Left lung (tissue), 10 donors: ENCODE results near the gene TIGD2. TPM values are rescaled to one million over a fixed set of nuclear protein-coding genes. Genes with fewer than 3 reads are reported as not detected.

Experiments
- ATAC-seq: fragments of 200-7000 bp; cut with Tn5 transposase; one replicate; pipeline ENCODE4 v1.9.1; 2020; ENCODE audit warnings: moderate library complexity
- DNase-seq, 4 donors: peaks; one replicate each; pipeline ENCODE4 v3.0.0-alpha.2; 2013 to 2020
- H3K27ac ChIP-seq, 2 donors: fragments of 200-600 bp; sonication (generic) in 1 of 2; one replicate each; pipeline versions ENCODE4 v1.5.0 to v1.8.0; 2020 to 2021
- H3K27me3 ChIP-seq, 2 donors: fragments of 200-600 bp; sonication (generic) in 1 of 2; one replicate each; pipeline versions ENCODE4 v1.5.0 to v1.8.0; 2020 to 2021
- H3K36me3 ChIP-seq, 2 donors: fragments of 200-600 bp; sonication (generic) in 1 of 2; one replicate each; pipeline versions ENCODE4 v1.5.0 to v1.8.0; 2020 to 2021
- H3K4me1 ChIP-seq, 2 donors: fragments of 200-600 bp; one replicate each; pipeline ENCODE4 v1.8.0; 2021
- H3K4me3 ChIP-seq, 2 donors: fragments of 200-600 bp; sonication (generic) in 1 of 2; one replicate each; pipeline versions ENCODE4 v1.5.0 to v1.8.0; 2020 to 2021; ENCODE audit warnings: mild to moderate bottlenecking in 1 of 2
- H3K9me3 ChIP-seq, 2 donors: fragments of 200-600 bp; sonication (generic) in 1 of 2; one replicate each; pipeline versions ENCODE4 v1.5.0 to v1.8.0; 2020 to 2021
- intact Hi-C, 2 donors: fragments of 100-400 bp; cut with DNase I; formaldehyde crosslinking; loops; one replicate each; pipeline versions ENCODE4 v1.11.2 to v1.14.2; 2022
- polyA plus RNA-seq, 6 donors: library from polyadenylated mRNA; unstranded; fragments of 120-200 nt; gene quantifications; one replicate each; pipeline ENCODE4 v1.2.1, GENCODE V29; 2013; ENCODE audit not compliant: insufficient read length in 6 of 6
- total RNA-seq, 2 donors: library from RNA; stranded (reverse); fragmentation: NEBNext Ultra II Directional; extraction: Animal tissue kit (Norgen Biotek cat#: 25700); gene quantifications; one replicate each; pipeline ENCODE4 v1.2.1, GENCODE V29; 2021
- TF ChIP-seq, protein P1 (sequence below), 2 donors: fragments of 200-600 bp; sonication (generic) in 1 of 2; IDR thresholded peaks; one replicate each; pipeline versions ENCODE4 v1.5.0 to v1.8.0; 2021; ENCODE audit warnings: antibody characterized with exemption in 2 of 2
- donor health status: DM: no; HTN: yes; CAD: no.
- donor health status: DM: no; HTN: no; CAD: no.

TIGD2 gene
- total and polyA plus RNA-seq, 8 donors: 5.4 to 11.4 (median 9.6) TPM

DNA sequence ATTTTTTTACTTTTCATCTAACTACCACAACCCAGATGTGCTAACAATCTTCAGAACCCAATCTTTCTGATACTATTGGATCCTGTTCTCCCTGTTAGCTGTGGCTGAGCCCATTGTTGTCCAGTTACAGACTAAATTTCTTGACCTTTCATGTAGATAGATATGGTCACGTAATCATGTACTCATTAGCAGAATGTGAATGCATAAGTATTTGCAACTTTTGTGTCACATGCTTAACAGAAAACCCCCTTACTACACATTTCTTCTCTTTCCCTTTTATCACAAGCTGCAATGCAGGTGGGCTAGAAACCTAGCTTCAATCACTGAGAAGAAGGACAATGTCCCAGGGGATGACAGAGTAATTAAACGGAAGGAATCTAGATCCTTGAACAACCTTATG, 41.3 kb upstream of the TIGD2 start:
- no peak for DNase-seq
- Histone ChIP-seq H3K4me3 (no peak overlapping the region), H3K36me3 (no peaks in the 10 kb centered on the region), H3K4me1 (no peaks in the 10 kb centered on the region), H3K9me3 (no peaks in the 10 kb centered on the region), H3K27ac (no peak overlapping the region), H3K27me3 (no peaks in the 10 kb centered on the region)
- intact Hi-C loops: no loop called here
- ATAC-seq: no peak
- TF ChIP-seq, protein P1, sequence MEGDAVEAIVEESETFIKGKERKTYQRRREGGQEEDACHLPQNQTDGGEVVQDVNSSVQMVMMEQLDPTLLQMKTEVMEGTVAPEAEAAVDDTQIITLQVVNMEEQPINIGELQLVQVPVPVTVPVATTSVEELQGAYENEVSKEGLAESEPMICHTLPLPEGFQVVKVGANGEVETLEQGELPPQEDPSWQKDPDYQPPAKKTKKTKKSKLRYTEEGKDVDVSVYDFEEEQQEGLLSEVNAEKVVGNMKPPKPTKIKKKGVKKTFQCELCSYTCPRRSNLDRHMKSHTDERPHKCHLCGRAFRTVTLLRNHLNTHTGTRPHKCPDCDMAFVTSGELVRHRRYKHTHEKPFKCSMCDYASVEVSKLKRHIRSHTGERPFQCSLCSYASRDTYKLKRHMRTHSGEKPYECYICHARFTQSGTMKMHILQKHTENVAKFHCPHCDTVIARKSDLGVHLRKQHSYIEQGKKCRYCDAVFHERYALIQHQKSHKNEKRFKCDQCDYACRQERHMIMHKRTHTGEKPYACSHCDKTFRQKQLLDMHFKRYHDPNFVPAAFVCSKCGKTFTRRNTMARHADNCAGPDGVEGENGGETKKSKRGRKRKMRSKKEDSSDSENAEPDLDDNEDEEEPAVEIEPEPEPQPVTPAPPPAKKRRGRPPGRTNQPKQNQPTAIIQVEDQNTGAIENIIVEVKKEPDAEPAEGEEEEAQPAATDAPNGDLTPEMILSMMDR (IDR thresholded peaks at IDR 0.05): no peak

DNA sequence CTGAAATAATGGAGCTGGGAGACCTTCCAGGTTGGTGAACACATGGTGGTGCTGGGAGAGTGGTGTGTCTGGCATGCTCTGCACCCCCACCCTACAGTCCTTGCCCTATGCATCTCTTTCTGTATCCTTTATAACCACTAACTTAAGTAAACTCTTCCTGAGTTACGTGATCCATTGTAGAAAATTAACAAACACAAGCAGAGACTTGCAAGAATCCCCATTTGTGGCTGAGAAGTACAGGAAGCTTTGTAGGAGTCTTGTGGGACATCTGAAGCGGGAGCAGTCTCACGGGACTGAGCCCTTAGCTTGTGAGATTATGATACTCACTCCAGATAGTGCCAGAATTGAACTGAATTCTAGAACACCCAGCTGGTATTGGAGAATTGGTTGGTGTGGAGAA, 40.0 kb upstream of the TIGD2 start:
- no peak overlapping the region for H3K27ac ChIP-seq
- ATAC-seq: no peak
- H3K36me3 ChIP-seq: no peaks in the 10 kb centered on the region
- no peaks in the 10 kb centered on the region for H3K9me3 ChIP-seq
- no peak overlapping the region for H3K4me3 ChIP-seq
- H3K4me1 ChIP-seq: no peaks in the 10 kb centered on the region
- TF ChIP-seq, protein P1 (IDR thresholded peaks at IDR 0.05): no peak
- DNase-seq: no peak
- intact Hi-C loops: no loop called here
- H3K27me3 ChIP-seq: no peaks in the 10 kb centered on the region

DNA sequence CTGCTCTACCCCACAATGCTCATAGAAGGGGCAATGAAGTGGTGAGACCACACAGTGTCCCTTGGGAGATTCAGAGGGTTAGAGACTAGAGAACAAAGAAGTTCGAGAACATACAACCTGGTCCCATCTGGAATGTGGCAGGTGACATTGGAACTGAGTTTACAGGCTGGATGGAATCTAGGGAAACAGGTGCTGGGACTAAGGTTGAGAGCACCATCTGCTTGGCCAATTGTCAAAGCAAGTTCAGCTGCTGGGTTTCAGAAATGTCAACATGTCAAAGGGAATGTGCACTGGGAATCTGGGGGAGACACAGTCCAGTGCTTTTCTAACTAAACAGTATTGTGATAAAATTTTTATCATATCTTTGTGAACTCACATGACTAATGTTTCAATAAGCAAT, 38.4 kb upstream of the TIGD2 start:
- no peaks in the 10 kb centered on the region for H3K27me3 ChIP-seq
- H3K9me3 ChIP-seq: peaks cover 0 to 6% of the 10 kb centered on the region in 2 donors
- no peak overlapping the region for H3K27ac ChIP-seq
- intact Hi-C loops: no loop called here
- H3K4me3 ChIP-seq: no peak overlapping the region
- DNase-seq (no peak), ATAC-seq (no peak)
- H3K4me1 ChIP-seq: no peaks in the 10 kb centered on the region
- no peaks in the 10 kb centered on the region for H3K36me3 ChIP-seq
- TF ChIP-seq, protein P1 (IDR thresholded peaks at IDR 0.05): no peak

DNA sequence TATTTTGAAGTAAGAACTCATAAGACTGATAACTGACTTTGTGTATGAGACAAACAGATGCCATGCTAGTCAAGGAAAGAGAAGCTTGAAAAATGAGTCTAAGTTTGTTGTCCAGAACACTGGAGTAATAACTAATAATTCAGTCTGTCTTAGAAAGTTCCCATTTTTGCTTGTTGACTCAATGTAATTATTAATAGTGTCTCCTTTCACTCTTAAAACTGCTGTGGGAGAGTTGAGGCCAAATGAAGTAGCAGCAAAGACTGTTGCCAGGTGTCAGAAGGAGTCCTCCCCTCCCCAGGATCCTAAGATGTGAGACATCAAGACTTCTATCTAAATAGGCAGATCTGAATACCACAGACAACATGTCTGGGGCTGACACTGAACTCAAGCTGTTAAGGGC, 33.6 kb upstream of the TIGD2 start:
- H3K4me1 ChIP-seq: no peaks in the 10 kb centered on the region
- no peak overlapping the region for H3K27ac ChIP-seq
- H3K27me3 ChIP-seq: no peaks in the 10 kb centered on the region
- DNase-seq (no peak), ATAC-seq (no peak)
- intact Hi-C loops: no loop called here
- H3K4me3 ChIP-seq: no peak overlapping the region
- H3K9me3 ChIP-seq: peaks cover 0 to 20% of the 10 kb centered on the region in 2 donors
- TF ChIP-seq, protein P1 (IDR thresholded peaks at IDR 0.05): no peak
- H3K36me3 ChIP-seq: no peaks in the 10 kb centered on the region

DNA sequence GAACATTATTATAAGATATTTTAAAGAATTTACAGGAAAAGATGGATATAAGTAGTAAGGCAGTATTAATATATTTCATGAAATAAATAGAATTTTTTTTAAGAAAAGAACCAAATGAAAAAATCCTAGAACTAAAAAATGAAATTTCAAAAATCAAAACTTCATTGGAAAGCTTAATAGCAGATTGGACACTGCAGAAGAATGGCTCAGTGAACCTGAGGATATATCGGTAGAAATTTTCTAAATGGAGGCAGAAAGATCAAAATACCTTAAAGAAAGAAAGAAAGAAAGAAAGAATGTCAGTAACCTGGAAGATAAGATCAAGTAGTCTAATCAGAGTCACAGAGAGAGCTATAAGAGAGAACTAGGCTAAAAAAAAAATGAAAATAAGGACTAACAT, 33.0 kb upstream of the TIGD2 start:
- no peaks in the 10 kb centered on the region for H3K27me3 ChIP-seq
- DNase-seq: no peak
- no peak for ATAC-seq
- intact Hi-C loops: no loop called here
- no peak overlapping the region for H3K4me3 ChIP-seq
- H3K9me3 ChIP-seq: peaks cover 0 to 20% of the 10 kb centered on the region in 2 donors
- no peaks in the 10 kb centered on the region for H3K36me3 ChIP-seq
- no peaks in the 10 kb centered on the region for H3K4me1 ChIP-seq
- TF ChIP-seq, protein P1 (IDR thresholded peaks at IDR 0.05): no peak
- H3K27ac ChIP-seq: no peak overlapping the region
